K562 (cell line): ENCODE data around the gene TM7SF2. TPM values are rescaled to one million over a fixed set of nuclear protein-coding genes. Genes with fewer than 3 reads are reported as not detected.

Experiments
- ATF2 ChIP-seq: sonication (generic); formaldehyde crosslinking; IDR thresholded peaks from 2 replicates; pipeline ENCODE4 v1.8.1; 2022; ENCODE audit warnings: missing genetic modification reagents
- BRF1 ChIP-seq: IDR thresholded peaks from 3 replicates; pipeline ENCODE4 v1.6.1; 2011; ENCODE audit warnings: borderline replicate concordance, mild to moderate bottlenecking; ENCODE audit not compliant: insufficient read length; ENCODE audit errors: extremely low read depth
- CBX3 ChIP-seq, 2 experiments: IDR thresholded peaks; 1 replicate in 1 of 2; 2 replicates in 1 of 2; pipeline ENCODE4 v1.6.1; 2012; ENCODE audit warnings: inconsistent platforms in 2 of 2, low read length in 2 of 2, borderline replicate concordance in 1 of 2, control low read depth in 1 of 2
- CBX5 ChIP-seq: IDR thresholded peaks from 2 replicates; pipeline ENCODE4 v1.6.1; 2014; ENCODE audit warnings: low read depth, borderline replicate concordance
- CREB1 ChIP-seq, 2 experiments: sonication (generic) in 1 of 2; formaldehyde crosslinking in 1 of 2; IDR thresholded peaks; 2 replicates each; pipeline versions ENCODE4 v1.6.1 to v1.8.0; 2012 to 2022; ENCODE audit warnings: inconsistent platforms in 1 of 2, mild to moderate bottlenecking in 1 of 2, missing genetic modification reagents in 1 of 2, moderate library complexity in 1 of 2
- HMG20B ChIP-seq: fragments of 250-450 bp; sonication (Bioruptor Pico); IDR thresholded peaks from 2 replicates; pipeline ENCODE4 v1.5.0; 2021; ENCODE audit warnings: mild to moderate bottlenecking
- HMGXB4 ChIP-seq: sonication (generic); formaldehyde crosslinking; IDR thresholded peaks from 2 replicates; pipeline ENCODE4 v1.8.1; 2023; ENCODE audit warnings: mild to moderate bottlenecking, missing genetic modification reagents
- HOXB6 ChIP-seq: fragments of 250-450 bp; sonication (Bioruptor Pico); IDR thresholded peaks from 2 replicates; pipeline ENCODE4 v1.5.1; 2022; ENCODE audit warnings: mild to moderate bottlenecking, borderline replicate concordance
- NFYB ChIP-seq: IDR thresholded peaks from 2 replicates; pipeline ENCODE4 v1.6.1; 2011; ENCODE audit warnings: mild to moderate bottlenecking, moderate library complexity; ENCODE audit not compliant: insufficient read length; ENCODE audit errors: extremely low read depth
- PCBP1 ChIP-seq: fragments of 200-400 bp; formaldehyde crosslinking; IDR thresholded peaks from 2 replicates; pipeline ENCODE4 v1.6.1; 2018; ENCODE audit warnings: mild to moderate bottlenecking, low read depth, low read length; ENCODE audit not compliant: poor library complexity, severe bottlenecking
- PREB ChIP-seq: sonication (generic); formaldehyde crosslinking; IDR thresholded peaks from 2 replicates; pipeline ENCODE4 v1.8.1; 2023; ENCODE audit warnings: mild to moderate bottlenecking, missing genetic modification reagents
- PURB ChIP-seq: sonication (generic); formaldehyde crosslinking; IDR thresholded peaks from 2 replicates; pipeline ENCODE4 v1.9.0; 2021; ENCODE audit warnings: low read depth, mild to moderate bottlenecking, missing genetic modification reagents
- ZFP91 ChIP-seq: sonication (generic); formaldehyde crosslinking; IDR thresholded peaks from 2 replicates; pipeline ENCODE4 v1.8.0; 2022; ENCODE audit warnings: mild to moderate bottlenecking, missing genetic modification reagents
- ZKSCAN8 ChIP-seq: fragments of 200-800 bp; sonication (Bioruptor generic); IDR thresholded peaks from 2 replicates; pipeline ENCODE4 v1.6.1; 2016; ENCODE audit warnings: missing genetic modification characterization, missing compliant biosample characterization
- ZNF347 ChIP-seq: fragments of 450-650 bp; formaldehyde crosslinking; IDR thresholded peaks from 2 replicates; pipeline ENCODE4 v1.4.0; 2020; ENCODE audit warnings: low read depth, mild to moderate bottlenecking, moderate library complexity
- polyA plus RNA-seq, 8 experiments: library from polyadenylated mRNA; depleted of rRNA in 4 of 8; stranded (reverse) in 5 of 8; unstranded in 3 of 8; fragments of >200 nt; fragmentation: Nextera tagmentation in 2 of 8; fragmentation: Illumina TruSeq in 1 of 8; extraction: Ambion mirVana in 2 of 8; extraction: Trizol in 1 of 8; gene quantifications; 2 replicates each; pipeline versions ENCODE4 v1.2.1 to v1.2.3, GENCODE V29; 2011 to 2014; ENCODE audit warnings: inconsistent platforms in 1 of 8, missing spikeins in 1 of 8
- total RNA-seq, 7 experiments: library from RNA; depleted of rRNA in 6 of 7; stranded (reverse); fragments of >200 nt in 6 of 7; fragmentation: Illumina TruSeq in 2 of 7; extraction: Trizol in 2 of 7; gene quantifications; 2 replicates each; pipeline versions ENCODE4 v1.2.1 to v1.2.3, GENCODE V29; 2011 to 2021; ENCODE audit warnings: low replicate concordance in 1 of 7

TM7SF2 gene
- total and polyA plus RNA-seq, 9 of the 15 experiments (the other 6 are each of a cell fraction or from before 2014, with no cell fraction given): 1.2 to 22.0 (median 14.3) TPM

GRCh38 chr11:65095974-65096806 is 15.5 kb upstream of the TM7SF2 start, which contains the start of gene VPS51 (continued):
- TF ChIP-seq NFYB (no peak), ZNF347 (CRISPR knock-in tag) (no peak), ZKSCAN8 (CRISPR knock-in tag) (no peak; the same call in 1 of the 2 replicates), HMG20B (CRISPR knock-in tag) (no peak), HMGXB4 (CRISPR knock-in tag) (no peak), PURB (CRISPR knock-in tag) (no peak), PCBP1 (peak; percentile 32), CREB1 (IDR thresholded peaks at IDR 0.05) (peak; percentile 64), CREB1 (CRISPR knock-in tag; IDR thresholded peaks at IDR 0.05) (peak; percentile 70; the same call in 1 of the 2 replicates), BRF1 (no peak), HOXB6 (CRISPR knock-in tag) (no peak), ATF2 (no peak), CBX3 (IDR thresholded peaks at IDR 0.05; ENCODE audit: borderline replicate concordance in 1 of 2, low read length in 2 of 2) (peak in 1 of 2 experiments; percentile 96; a peak in 2 of 3 replicates), ZFP91 (peak; percentile 78; the same call in 1 of the 2 replicates), PREB (CRISPR knock-in tag) (no peak), CBX5 (peak; percentile 75; the same call in 1 of the 2 replicates)
